ENCODE measurements around the gene GNE.
"Not testable (repeated sequence)": the region's sequence is repeated elsewhere in the genome, so short reads cannot be mapped to it uniquely, and the experiment has no call there.

The GNE gene

GRCh38 chr9:36258208-36258995 lies at the start of gene GNE (continued):
- TF ChIP-seq SP7 (tag by site-specific recombination; IDR thresholded peaks at IDR 0.05), result peak; percentile 82
- TF ChIP-seq, protein P1, sequence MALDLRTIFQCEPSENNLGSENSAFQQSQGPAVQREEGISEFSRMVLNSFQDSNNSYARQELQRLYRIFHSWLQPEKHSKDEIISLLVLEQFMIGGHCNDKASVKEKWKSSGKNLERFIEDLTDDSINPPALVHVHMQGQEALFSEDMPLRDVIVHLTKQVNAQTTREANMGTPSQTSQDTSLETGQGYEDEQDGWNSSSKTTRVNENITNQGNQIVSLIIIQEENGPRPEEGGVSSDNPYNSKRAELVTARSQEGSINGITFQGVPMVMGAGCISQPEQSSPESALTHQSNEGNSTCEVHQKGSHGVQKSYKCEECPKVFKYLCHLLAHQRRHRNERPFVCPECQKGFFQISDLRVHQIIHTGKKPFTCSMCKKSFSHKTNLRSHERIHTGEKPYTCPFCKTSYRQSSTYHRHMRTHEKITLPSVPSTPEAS (tag by site-specific recombination; IDR thresholded peaks at IDR 0.05), result no peak
- no peak for TF ChIP-seq ZNF549 (tag by site-specific recombination; IDR thresholded peaks at IDR 0.05)
- no peak for TF ChIP-seq GFI1B (tag by site-specific recombination; IDR thresholded peaks at IDR 0.05)
- peak; percentile 100 for TF ChIP-seq ZBTB17 (tag by site-specific recombination; IDR thresholded peaks at IDR 0.05)
- TF ChIP-seq ZBTB26 (tag by site-specific recombination; optimal IDR thresholded peaks at IDR 0.05), result peak; percentile 96
- peak; percentile 69; the same call in 1 of the 2 replicates for TF ChIP-seq ZNF692 (tag by site-specific recombination; IDR thresholded peaks at IDR 0.05)

DNA sequence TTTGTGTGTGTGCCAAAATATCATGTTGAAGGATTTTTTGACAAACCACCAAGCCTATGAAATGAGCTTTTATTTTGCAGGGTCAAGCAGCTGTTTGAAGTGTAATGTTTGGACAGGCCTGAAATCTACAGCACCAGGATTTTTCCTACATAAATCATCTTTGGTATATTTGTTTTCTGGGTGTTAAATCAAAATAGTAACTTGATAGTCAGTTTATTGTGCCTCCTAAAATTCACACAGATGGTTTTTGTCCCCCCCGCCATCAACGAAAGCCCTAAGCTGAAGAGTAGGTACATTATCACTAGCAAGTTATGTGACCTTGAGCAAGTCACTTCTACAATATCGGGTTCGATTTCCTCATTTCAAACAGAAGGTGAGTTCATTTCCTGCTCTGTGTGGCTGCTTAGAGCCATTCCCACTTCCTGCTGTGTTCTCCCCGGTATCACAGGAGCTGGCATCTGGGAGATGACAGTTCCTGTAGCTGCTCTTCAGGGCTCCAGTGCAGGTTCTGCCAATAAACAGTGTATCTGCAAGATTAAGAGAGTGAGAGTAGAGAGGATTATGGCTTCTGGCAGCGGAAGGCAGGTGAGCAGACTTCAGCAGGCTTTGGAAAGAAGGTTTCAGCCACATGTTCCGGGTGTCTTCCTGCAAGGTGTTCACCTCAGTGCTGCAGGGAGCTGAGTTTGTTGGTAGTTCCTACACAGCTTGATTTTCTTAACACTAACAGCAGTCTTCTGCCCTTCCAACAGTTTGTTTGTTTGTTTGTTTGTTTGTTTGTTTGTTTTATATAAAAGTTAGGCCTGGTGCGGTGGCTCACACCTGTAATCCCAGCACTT lies 48.4 kb upstream of the GNE start:
- H3K4me1 ChIP-seq (ENCODE audit: control insufficient read depth, insufficient read depth, low read length), result no peaks in the 10 kb centered on the region; the same call in 1 of the 2 replicates
- no peak overlapping the region for H3K4me3 ChIP-seq (ENCODE audit: low read depth, low read length)
- TF ChIP-seq ZNF132 (tag by site-specific recombination; IDR thresholded peaks at IDR 0.05; ENCODE audit: borderline replicate concordance) (no peak), ZNF266 (tag by site-specific recombination; IDR thresholded peaks at IDR 0.05; ENCODE audit: low read depth) (no peak), ZIC2 (tag by site-specific recombination; IDR thresholded peaks at IDR 0.05) (peak; percentile 71), ZNF248 (tag by site-specific recombination; IDR thresholded peaks at IDR 0.05) (no peak)
- TF ChIP-seq, protein P2, sequence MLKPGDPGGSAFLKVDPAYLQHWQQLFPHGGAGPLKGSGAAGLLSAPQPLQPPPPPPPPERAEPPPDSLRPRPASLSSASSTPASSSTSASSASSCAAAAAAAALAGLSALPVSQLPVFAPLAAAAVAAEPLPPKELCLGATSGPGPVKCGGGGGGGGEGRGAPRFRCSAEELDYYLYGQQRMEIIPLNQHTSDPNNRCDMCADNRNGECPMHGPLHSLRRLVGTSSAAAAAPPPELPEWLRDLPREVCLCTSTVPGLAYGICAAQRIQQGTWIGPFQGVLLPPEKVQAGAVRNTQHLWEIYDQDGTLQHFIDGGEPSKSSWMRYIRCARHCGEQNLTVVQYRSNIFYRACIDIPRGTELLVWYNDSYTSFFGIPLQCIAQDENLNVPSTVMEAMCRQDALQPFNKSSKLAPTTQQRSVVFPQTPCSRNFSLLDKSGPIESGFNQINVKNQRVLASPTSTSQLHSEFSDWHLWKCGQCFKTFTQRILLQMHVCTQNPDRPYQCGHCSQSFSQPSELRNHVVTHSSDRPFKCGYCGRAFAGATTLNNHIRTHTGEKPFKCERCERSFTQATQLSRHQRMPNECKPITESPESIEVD (tag by site-specific recombination; IDR thresholded peaks at IDR 0.05), result peak; percentile 66
- H3K36me3 ChIP-seq (ENCODE audit: control insufficient read depth in 2 of 2, insufficient read depth in 1 of 2, low read length in 2 of 2), result no peaks in the 10 kb centered on the region
- H3K27ac ChIP-seq (ENCODE audit: extremely low read depth, low read depth, low read length), result no peak overlapping the region
- POLR2A ChIA-PET, result interaction anchor here (0.7 to 1.8 kb wide), 2 partner anchors 8 to 739 kb away, joined by 3 to 5 read pairs; no protein-coding TSS in a partner anchor
- CTCF ChIA-PET, result interaction anchor here (0.6 to 2.5 kb wide), 4 partner anchors 11 to 1407 kb away, joined by 3 to 9 read pairs (median 4); no protein-coding TSS in a partner anchor
- no peaks in the 10 kb centered on the region for H3K9me3 ChIP-seq (ENCODE audit: control insufficient read depth, insufficient read depth, low read depth, low read length)

DNA sequence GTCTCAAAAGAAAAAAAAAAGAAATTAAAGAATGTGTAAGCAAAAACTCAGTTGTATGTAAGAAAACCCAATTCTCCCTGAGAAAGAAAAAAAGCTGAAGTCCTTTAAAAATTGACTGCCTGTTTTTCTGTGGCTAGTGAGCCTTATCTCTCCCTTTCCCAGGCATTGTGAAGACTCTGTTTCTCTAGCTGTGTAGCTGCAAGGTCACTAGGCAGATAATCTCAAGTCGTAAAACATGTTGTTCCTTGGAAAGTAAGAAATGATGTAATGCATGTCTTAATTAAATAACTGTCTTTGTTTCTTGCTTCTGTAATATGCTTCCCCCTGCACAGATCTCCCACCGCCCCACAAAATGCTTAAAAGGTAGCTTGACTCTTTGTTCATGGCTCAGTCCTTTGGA lies 46.1 kb upstream of the GNE start:
- POLR2A ChIA-PET; H3K9me3 ChIP-seq (ENCODE audit: control insufficient read depth, insufficient read depth, low read depth, low read length); H3K27ac ChIP-seq (ENCODE audit: extremely low read depth, low read depth, low read length); H3K4me3 ChIP-seq (ENCODE audit: low read depth, low read length); H3K36me3 ChIP-seq (ENCODE audit: control insufficient read depth in 2 of 2, insufficient read depth in 1 of 2, low read length in 2 of 2); H3K4me1 ChIP-seq (ENCODE audit: control insufficient read depth, insufficient read depth, low read length): not testable (repeated sequence)
- CTCF ChIA-PET, result interaction anchor here (0.6 kb wide), 2 partner anchors 81 to 350 kb away, joined by 3 read pairs; no protein-coding TSS in a partner anchor
- TF ChIP-seq, protein P3, sequence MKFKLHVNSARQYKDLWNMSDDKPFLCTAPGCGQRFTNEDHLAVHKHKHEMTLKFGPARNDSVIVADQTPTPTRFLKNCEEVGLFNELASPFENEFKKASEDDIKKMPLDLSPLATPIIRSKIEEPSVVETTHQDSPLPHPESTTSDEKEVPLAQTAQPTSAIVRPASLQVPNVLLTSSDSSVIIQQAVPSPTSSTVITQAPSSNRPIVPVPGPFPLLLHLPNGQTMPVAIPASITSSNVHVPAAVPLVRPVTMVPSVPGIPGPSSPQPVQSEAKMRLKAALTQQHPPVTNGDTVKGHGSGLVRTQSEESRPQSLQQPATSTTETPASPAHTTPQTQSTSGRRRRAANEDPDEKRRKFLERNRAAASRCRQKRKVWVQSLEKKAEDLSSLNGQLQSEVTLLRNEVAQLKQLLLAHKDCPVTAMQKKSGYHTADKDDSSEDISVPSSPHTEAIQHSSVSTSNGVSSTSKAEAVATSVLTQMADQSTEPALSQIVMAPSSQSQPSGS (tag by site-specific recombination; IDR thresholded peaks at IDR 0.05; ENCODE audit: low read depth), result peak; percentile 47; the same call in 1 of the 2 replicates
